Measurements from ENCODE around the gene FTL. TPM values are rescaled to one million over a fixed set of nuclear protein-coding genes. Genes with fewer than 3 reads are reported as not detected.

FTL gene
- total RNA-seq, 1 experiment from 2014 or later: 1,983 TPM

GRCh38 chr19:48993175-48994034 lies 28.3 kb downstream of the FTL start, which contains the start of the genes GYS1 and RUVBL2:
Gene GYS1, minus strand, starts transcription at chr19:48993309. Its CDS starts 197 bp downstream, at chr19:48993112.
Gene RUVBL2, plus strand, starts transcription at chr19:48993887. Its CDS starts 25 bp downstream, at chr19:48993912.
- intact Hi-C loops (cut with micrococcal nuclease; ENCODE audit: unreplicated experiment): loop anchor here (5.0 kb wide), 1 partner anchor 219 kb away; no protein-coding TSS in a partner anchor
- DNase-seq (ENCODE audit: low spot score): peak; percentile 100
- Histone ChIP-seq H3K9me3 (ENCODE audit: low read depth, low read length, poor library complexity, severe bottlenecking) (no peaks in the 10 kb centered on the region), H3K4me3 (ENCODE audit: low read depth, low read length, poor library complexity, severe bottlenecking) (peak within 1 kb of the TSS; percentile 79), H3K36me3 (ENCODE audit: insufficient read depth, low read length, poor library complexity, severe bottlenecking) (peaks cover 11% of the 10 kb centered on the region), H3K4me1 (ENCODE audit: insufficient read depth, low read length, poor library complexity, severe bottlenecking) (peaks cover 14% of the 10 kb centered on the region), H3K27ac (ENCODE audit: low read depth, low read length, poor library complexity, severe bottlenecking) (peak within 1 kb of the TSS; percentile 85), H3K27me3 (replicated peaks; ENCODE audit: insufficient read depth, low read depth, low read length, poor library complexity) (no peaks in the 10 kb centered on the region)
- no peak for TF ChIP-seq EZH2 (IDR thresholded peaks at IDR 0.05; ENCODE audit: borderline replicate concordance, low read depth, low read length, poor library complexity, severe bottlenecking)
- TF ChIP-seq CTCF (conservative IDR thresholded peaks at IDR 0.05; ENCODE audit: low read depth, low read length): peak; percentile 98
- BruUV-seq (replicated peaks): no TSS peak
- POLR2A ChIA-PET (ENCODE audit: low non-redundant PET): interaction anchor here (0.6 to 0.7 kb wide), 4 partner anchors 14 to 883 kb away, joined by 3 to 14 read pairs (median 6); no protein-coding TSS in a partner anchor
- CTCF ChIA-PET: interaction anchor here (0.5 to 2.1 kb wide), 17 partner anchors 10 to 727 kb away, joined by 3 to 14 read pairs (median 4); partner anchors contain the start of genes KDELR1 and NUCB1

GRCh38 chr19:48994035-48994386 lies 28.9 kb downstream of the FTL start:
- Histone ChIP-seq H3K27me3 (replicated peaks; ENCODE audit: insufficient read depth, low read depth, low read length, poor library complexity) (no peaks in the 10 kb centered on the region), H3K9me3 (ENCODE audit: low read depth, low read length, poor library complexity, severe bottlenecking) (no peaks in the 10 kb centered on the region), H3K4me3 (ENCODE audit: low read depth, low read length, poor library complexity, severe bottlenecking) (peak overlapping the region; percentile 79), H3K36me3 (ENCODE audit: insufficient read depth, low read length, poor library complexity, severe bottlenecking) (peaks cover 5% of the 10 kb centered on the region), H3K4me1 (ENCODE audit: insufficient read depth, low read length, poor library complexity, severe bottlenecking) (peaks cover 14% of the 10 kb centered on the region), H3K27ac (ENCODE audit: low read depth, low read length, poor library complexity, severe bottlenecking) (peak overlapping the region; percentile 85)
- intact Hi-C loops (cut with micrococcal nuclease; ENCODE audit: unreplicated experiment): loop anchor here (5.0 kb wide), 1 partner anchor 218 kb away; no protein-coding TSS in a partner anchor
- CTCF ChIA-PET: interaction anchor here (0.5 to 2.1 kb wide), 8 partner anchors 11 to 602 kb away, joined by 3 to 14 read pairs (median 4); partner anchors contain the start of gene KDELR1
- no TSS peak for BruUV-seq (replicated peaks)
- DNase-seq (ENCODE audit: low spot score): no peak
- TF ChIP-seq CTCF (conservative IDR thresholded peaks at IDR 0.05; ENCODE audit: low read depth, low read length): no peak
- TF ChIP-seq EZH2 (IDR thresholded peaks at IDR 0.05; ENCODE audit: borderline replicate concordance, low read depth, low read length, poor library complexity, severe bottlenecking): no peak
- POLR2A ChIA-PET (ENCODE audit: low non-redundant PET): interaction anchor here (0.6 kb wide), 1 partner anchor 14 kb away, joined by 14 read pairs; no protein-coding TSS in a partner anchor

- Histone ChIP-seq H3K27ac (ENCODE audit: low read depth, low read length, poor library complexity, severe bottlenecking) (no peak overlapping the region), H3K27me3 (replicated peaks; ENCODE audit: insufficient read depth, low read depth, low read length, poor library complexity) (no peaks in the 10 kb centered on the region), H3K36me3 (ENCODE audit: insufficient read depth, low read length, poor library complexity, severe bottlenecking) (peaks cover 15% of the 10 kb centered on the region), H3K4me1 (ENCODE audit: insufficient read depth, low read length, poor library complexity, severe bottlenecking) (peaks cover 13% of the 10 kb centered on the region), H3K9me3 (ENCODE audit: low read depth, low read length, poor library complexity, severe bottlenecking) (no peaks in the 10 kb centered on the region), H3K4me3 (ENCODE audit: low read depth, low read length, poor library complexity, severe bottlenecking) (no peak overlapping the region)
- peak; percentile 67 for DNase-seq (ENCODE audit: low spot score)
- CTCF ChIA-PET: interaction anchor here (0.7 to 1.6 kb wide), 4 partner anchors 15 to 538 kb away, joined by 3 to 7 read pairs (median 4); no protein-coding TSS in a partner anchor
- intact Hi-C loops (cut with micrococcal nuclease; ENCODE audit: unreplicated experiment): no loop called here
- POLR2A ChIA-PET (ENCODE audit: low non-redundant PET): interaction anchor here (0.7 kb wide), 1 partner anchor 76 kb away, joined by 3 read pairs; no protein-coding TSS in a partner anchor
- no TSS peak for BruUV-seq (replicated peaks)
- TF ChIP-seq EZH2 (IDR thresholded peaks at IDR 0.05; ENCODE audit: borderline replicate concordance, low read depth, low read length, poor library complexity, severe bottlenecking): no peak
- TF ChIP-seq CTCF (conservative IDR thresholded peaks at IDR 0.05; ENCODE audit: low read depth, low read length): peak; percentile 70
Measured at GRCh38 chr19:48997972-48998371, 32.9 kb downstream of the FTL start.
